Femur (tissue), 1 donor: ENCODE measurements around the gene UBAP2.

Experiments used
- DNase-seq: peaks from one replicate; pipeline ENCODE4 v3.0.0-alpha.2; 2017

The UBAP2 gene

GRCh38 chr9:33919276-33919897 lies 129.3 kb downstream of the UBAP2 start:
- no peak for DNase-seq

DNA sequence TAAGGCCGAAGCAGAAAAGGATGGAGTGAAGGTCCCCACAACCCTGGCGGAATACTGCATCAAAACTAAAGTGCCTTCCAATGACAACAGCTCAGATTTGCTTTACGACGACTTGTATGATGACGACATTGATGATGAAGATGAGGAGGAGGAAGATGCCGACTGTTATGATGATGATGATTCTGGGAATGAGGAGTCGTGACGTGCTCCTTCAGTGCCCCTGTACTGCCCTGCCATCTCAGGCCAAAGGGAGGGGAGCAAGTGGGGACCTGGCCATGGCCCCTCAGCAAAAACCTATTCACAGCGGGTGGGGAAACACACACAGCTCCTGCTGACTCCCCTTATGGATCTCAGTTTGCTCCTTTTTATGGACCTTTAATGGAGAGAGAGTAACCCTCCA lies 131.7 kb downstream of the UBAP2 start:
- no peak for DNase-seq

DNA sequence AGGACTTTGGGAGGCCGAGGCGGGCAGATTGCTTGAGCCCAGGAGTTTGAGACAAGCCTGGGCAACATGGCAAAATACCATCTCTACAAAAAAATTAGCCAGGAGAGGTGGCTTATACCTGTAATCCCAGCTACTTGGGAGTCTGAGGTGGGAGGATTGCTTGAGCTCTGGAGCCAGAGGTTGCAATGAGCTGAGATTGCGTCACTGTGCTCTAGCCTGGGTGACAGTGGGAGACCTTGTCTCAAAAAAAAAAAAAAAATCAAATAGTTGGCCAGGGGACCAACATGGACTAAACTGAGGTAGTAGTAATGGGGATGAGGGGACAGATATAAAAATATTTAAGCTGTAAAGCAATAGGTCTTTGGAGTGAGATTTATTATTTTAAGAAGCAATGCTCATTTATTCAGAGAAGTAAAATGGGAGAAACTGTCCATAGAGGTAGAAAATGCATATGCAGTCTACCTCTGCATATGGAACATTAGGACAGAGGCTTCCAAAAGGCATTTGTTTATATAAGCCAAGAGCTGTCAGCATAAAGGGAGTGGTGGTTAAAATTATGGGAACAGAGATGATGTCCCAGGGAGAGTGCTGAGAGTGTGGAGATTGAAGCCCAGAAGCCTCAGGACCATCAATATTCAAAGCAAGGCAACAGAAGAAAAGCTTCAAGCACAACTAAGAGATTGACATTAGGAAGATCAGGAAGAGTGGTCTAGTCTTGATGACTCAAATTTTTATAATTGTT lies 133.6 kb downstream of the UBAP2 start:
- no peak for DNase-seq

DNA sequence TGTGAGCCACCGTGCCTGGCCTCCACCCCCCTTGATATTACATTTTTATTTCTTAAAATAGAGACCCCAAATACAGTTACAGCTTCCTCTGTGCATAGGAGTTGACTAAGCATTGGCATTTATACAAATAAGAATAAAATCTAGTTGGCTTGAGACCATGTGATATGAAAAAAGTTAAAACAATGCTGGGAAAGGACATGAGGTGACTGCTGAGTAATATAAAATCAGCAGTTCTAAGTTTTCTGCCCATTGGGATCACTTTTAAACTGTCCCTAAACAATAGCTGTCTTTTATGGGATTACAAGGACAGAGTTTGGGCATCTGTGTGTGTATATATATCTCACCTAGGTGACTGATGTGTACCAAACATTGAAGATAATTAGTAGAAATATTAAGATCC lies 135.1 kb downstream of the UBAP2 start:
- no peak for DNase-seq

GRCh38 chr9:33908749-33909148 lies 139.9 kb downstream of the UBAP2 start:
- no peak for DNase-seq

DNA sequence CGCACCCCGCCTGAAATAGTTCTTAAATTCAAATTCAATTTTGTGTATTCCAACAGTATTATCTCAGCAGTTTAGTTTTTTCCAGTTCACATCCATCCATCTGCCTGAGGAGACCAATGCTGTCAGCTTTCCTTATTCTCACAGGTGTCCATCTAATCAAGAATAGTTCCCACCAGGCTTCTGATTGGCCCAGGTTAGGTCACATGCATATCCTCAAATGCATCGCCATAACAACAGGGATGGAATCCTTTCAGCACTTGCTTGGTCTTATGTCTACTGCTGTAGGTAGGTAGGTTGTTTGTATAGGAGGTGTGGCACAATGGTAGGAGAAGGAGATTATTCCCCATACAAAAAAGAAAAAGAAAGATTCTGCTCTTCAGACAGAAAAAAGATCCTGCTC lies 140.6 kb downstream of the UBAP2 start:
- no peak for DNase-seq

- DNase-seq, result no peak
Observed at GRCh38 chr9:33907347-33907746, 141.3 kb downstream of the UBAP2 start.

GRCh38 chr9:33906769-33907168 lies 141.9 kb downstream of the UBAP2 start:
- DNase-seq, result no peak

GRCh38 chr9:33905137-33905536 lies 143.6 kb downstream of the UBAP2 start:
- no peak for DNase-seq

- no peak for DNase-seq
Observed at GRCh38 chr9:33903157-33903780, 145.4 kb downstream of the UBAP2 start.

GRCh38 chr9:33894316-33894715 lies 154.4 kb downstream of the UBAP2 start:
- DNase-seq, result no peak

DNA sequence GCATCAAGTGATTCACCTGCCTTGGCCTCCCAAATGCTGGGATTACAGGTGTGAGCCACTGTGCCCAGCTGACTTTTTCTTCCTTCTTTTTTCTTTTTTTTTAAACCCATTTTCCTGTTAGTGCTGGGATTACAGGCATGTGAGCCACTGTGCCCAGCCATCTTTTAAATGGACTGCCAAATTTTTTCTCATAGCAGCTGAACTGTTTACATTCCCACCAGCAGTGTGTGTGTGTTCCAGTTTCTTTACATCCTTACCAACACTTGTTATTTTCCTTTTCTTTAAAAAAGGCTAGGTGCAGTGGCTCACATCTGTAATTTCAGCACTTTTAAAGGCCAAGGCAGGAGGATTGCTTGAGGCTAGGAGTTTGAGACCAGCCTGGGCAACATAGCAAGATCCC lies 154.8 kb downstream of the UBAP2 start:
- DNase-seq, result no peak

DNA sequence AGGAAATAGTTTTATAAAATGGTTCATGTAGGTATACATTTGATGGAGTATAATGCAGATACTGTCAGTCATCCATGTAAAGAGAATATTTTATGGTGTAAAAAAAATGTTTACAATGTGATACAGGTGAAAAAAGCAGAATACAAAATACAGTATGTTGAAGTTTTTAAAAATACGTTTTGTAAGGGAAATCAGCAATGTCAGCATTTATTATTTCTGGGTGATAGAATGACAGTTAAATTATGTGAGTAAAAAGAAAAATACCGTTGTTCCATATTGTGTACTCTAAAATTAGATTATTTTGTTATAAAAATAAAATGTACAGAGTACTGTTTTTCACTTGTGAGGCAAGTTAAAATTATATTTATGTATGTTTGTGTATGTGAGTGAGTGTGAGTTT lies 162.7 kb downstream of the UBAP2 start:
- DNase-seq, result no peak

DNA sequence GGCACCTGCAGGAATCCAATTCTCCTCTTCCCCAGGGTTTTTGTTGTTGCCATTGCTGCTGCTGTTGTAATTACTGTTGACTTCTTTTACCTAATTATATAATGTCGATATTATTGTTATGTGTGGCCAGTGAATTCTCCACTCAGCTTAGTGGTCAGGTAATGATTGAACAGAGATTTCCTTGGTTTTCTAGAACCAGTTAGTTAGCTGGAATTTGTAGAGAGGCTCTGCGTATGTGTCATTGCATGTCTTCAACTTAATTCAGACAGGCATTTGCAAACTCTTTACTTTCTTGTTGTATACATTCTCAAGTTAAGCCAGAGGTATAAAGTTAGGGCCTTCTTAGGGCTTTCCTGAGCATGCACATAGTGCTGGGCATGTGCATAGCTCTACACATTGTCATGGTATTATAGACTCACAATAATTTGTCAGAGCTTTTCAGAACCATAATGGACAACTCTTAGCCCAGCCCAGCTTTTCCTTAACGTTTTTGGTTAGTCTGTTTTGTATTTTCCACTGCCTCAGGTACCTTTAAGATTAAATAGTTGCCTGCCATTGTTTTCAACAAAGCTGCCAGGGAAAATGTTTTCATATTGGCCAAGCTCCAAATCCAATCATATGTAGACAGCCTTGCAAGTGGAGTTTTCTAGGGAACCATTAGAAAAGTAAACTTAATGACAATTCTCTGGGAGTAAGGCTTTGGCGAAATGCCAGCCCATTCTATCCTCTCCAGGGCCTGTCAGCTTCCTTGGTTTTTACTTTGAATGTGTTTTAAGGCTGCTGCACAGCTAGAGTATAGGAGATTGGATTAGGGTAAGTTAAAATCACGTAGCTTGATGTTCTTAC lies 163.6 kb downstream of the UBAP2 start:
- DNase-seq, result peak; percentile 56

DNA sequence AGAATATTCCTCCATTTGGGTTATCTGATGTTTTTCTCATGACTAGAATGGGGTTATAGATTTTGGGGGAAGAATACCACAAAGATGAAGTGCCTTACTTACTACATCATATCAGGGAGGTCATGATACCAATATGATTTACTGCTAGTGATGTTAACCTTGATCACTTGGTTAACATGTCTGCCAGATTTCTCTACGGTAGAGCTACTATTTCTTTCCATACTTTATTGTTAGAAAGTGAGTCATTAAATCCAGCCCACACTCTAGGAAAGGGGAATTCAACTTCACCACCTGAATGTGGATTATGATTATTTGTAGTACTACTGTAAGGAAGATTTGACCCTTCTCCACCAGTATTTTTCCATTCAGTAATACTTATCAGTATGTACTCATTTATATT lies 167.1 kb downstream of the UBAP2 start:
- DNase-seq, result no peak

DNA sequence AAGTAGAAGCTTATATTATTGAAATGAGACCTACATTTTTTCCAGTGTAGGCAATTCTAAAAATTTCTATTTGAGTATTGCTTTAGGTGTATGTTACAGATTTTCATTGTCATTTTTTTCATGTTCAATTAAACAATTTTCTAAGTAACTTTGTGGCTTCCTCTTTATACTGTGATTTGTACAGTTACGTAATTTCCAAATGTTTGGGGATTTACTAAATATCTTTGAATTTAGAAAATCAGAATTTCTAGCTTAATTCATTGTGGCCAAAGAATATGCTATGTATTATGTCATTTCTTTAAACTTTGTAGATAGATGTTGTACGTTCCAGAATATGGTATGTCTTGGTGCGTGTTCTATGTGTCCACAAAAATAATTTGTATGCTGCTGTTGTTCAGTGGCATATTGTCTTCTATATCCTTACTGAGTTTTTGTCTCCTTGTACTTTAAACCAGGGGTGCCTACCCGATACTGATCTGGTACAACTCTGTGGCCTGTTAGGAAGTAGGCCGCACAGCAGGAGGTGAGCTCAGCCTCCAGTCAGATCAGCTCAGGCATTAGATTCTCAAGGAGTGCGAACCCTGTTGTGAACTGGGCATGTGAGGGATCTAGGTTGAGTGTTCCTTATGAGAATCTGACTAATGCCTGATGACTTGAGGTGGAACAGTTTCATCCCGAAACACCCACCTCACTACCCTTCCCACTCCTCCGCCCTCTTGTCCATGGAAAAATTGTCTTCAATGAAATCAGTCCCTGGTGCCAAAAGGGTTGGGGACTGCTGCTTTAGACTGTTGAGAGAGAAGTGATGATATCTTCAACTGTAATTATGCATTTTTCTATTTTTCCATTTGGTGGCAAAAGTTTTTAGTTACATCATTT lies 168.2 kb downstream of the UBAP2 start:
- no peak for DNase-seq

- DNase-seq, result no peak
Observed at GRCh38 chr9:33878691-33879366, 169.9 kb downstream of the UBAP2 start.

DNA sequence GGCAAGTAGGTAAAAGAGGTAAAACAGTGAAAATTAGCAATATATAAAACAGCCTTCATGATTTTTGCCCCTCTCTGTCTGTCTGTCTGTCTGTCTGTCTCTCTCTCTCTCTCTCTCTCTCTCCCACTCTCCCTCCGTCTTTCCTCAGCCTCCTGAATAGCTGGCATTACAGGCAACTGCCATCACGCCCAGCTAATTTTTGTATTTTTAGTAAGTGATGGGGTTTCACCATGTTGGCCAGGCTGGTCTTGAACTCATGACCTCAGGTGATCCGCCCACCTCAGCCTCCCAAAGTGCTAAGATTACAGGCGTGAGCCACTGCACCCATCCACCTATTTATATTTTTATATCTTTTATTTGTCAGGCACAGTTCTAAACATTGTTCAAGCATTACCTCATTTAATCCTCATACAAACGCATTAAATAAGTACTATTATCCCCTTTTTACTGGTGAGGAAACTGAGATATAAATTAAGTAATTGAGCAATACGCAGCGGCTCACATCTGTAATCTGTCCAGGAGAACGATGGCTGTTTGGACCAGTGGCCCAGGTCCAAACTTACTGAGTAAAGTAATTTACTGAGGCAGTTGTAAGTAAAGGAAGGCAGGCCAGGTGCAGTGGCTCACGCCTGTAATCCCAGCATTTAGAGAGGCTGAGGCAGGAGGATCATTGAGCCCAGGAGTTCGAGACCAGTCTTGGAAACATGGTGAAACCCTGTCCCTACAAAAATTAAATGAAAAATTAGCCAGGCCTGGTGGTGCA lies 170.8 kb downstream of the UBAP2 start:
- DNase-seq, result no peak
